Diencephalon (tissue), 1 donor: ENCODE data around the gene SLC12A3. TPM values are rescaled to one million over a fixed set of nuclear protein-coding genes. Genes with fewer than 3 reads are reported as not detected.
A peak's percentile ranks its signal among the peaks of the same experiment; 100 is the strongest.

ENCODE experiments used
- small RNA-seq: library from RNA; depleted of rRNA; stranded (forward); fragments of <200 nt; gene quantifications from one replicate; pipeline ENCODE3, GENCODE V24; 2014
- total RNA-seq: library from RNA; depleted of rRNA; stranded (reverse); fragments of >200 nt; gene quantifications from one replicate; pipeline ENCODE4 v1.2.3, GENCODE V29; 2014

Gene SLC12A3
- not detected for total RNA-seq

GRCh38 chr16:56864960-56865359, at the start of gene SLC12A3:
SLC12A3 (plus strand) TSS chr16:56865207; CDS start chr16:56865236, 29 bp downstream.

GRCh38 chr16:56931892-56932720, 67.1 kb downstream of the SLC12A3 start, which contains the start of gene HERPUD1:
HERPUD1 (plus strand) TSS chr16:56932142; CDS start chr16:56932245, 103 bp downstream.

GRCh38 chr16:56961851-56962281, 96.9 kb downstream of the SLC12A3 start, which contains the start of gene CETP:
CETP (plus strand) TSS chr16:56961950; CDS start chr16:56961980, 30 bp downstream.

Small RNA genes lying within 50 kb of the gene (small RNA-seq; reads per million reads assigned to genes)
- gene MIR138-2, result 15.4 reads per million, percentile 94 among the genes with 10 or more reads in this experiment

Other genes starting within 250 kb of the SLC12A3 start
- 9.9 TPM for gene MT1E, start 239.4 kb upstream of the SLC12A3 start, total RNA-seq
- gene MT1M, start 232.5 kb upstream of the SLC12A3 start, total RNA-seq, result 1.4 TPM
- gene MT1A, start 226.5 kb upstream of the SLC12A3 start, total RNA-seq, result not detected
- not detected for gene MT1B, start 213.3 kb upstream of the SLC12A3 start, total RNA-seq
- 1.8 TPM for gene MT1F, start 207.2 kb upstream of the SLC12A3 start, total RNA-seq
- not detected for gene MT1G, start 197.1 kb upstream of the SLC12A3 start, total RNA-seq
- not detected for gene MT1H, start 195.4 kb upstream of the SLC12A3 start, total RNA-seq
- gene MT1X, start 182.7 kb upstream of the SLC12A3 start, total RNA-seq, result 14.3 TPM
- 140 TPM for gene NUP93, start 135.1 kb upstream of the SLC12A3 start, total RNA-seq
- 65.5 TPM for gene HERPUD1, start 66.9 kb downstream of the SLC12A3 start, total RNA-seq
- gene CETP, start 96.7 kb downstream of the SLC12A3 start, total RNA-seq, result 1.4 TPM
- 4.4 TPM for gene NLRC5, start 124.3 kb downstream of the SLC12A3 start, total RNA-seq
- gene CPNE2, start 227.4 kb downstream of the SLC12A3 start, total RNA-seq, result 71.0 TPM